HG03108 (cell line): ENCODE data around the gene AP3D1.

Source experiments
- ATAC-seq: cut with Tn5 transposase; IDR thresholded peaks from one replicate; pipeline ENCODE4 v1.9.1; 2021; ENCODE audit warnings: moderate library complexity; ENCODE audit not compliant: unreplicated experiment

The AP3D1 gene

DNA sequence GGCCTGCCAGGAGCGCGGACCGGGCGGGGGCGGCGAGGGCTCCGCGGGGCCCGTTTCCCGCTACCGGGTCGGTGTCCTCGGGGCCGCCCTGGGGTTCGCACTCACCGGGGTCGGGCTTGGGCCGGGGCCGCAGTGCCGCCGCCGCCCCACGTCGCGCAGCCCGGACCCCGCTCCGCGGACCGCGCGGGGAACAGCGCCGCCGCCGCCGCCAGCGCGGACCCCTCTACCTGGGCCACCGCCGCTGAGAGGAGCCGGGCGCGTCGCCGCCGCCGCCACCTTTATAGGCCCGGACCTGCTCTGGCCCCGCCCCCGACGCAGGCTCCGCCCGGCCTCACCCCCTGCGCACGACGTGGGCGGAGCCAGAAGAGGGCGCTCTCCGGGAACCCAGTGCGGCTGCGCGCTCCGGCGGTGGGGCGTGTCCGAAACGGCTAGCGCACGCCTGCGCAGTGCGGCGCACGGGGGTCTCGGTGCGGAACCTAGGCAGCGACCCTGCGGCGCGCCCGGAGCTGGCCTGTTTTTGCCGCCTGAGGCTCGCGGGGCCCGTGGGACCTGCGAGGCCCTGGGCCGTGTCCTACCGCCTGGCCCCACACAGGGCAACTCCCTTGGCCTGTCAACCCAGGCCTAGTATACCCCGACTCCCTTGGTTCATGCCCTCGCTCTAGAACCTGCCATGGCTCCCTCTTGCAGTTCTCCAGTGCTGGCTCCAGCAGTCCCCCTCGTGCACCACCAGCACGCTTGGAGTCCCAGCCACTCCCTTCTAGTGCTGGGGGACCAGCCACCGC lies 100.2 kb downstream of the AP3D1 start, which contains the start of gene MKNK2:
MKNK2 (minus strand) TSS at position 254 of the 782 bp plus-strand sequence. CDS start 393 bp downstream, outside the sequence.
- peak; percentile 33 for ATAC-seq
